ENCODE data around the gene GASK1A.

GRCh38 chr3:42988097-42988496, 9.0 kb downstream of the GASK1A start:
- no peak for TF ChIP-seq BHLHE40 (IDR thresholded peaks at IDR 0.05; ENCODE audit: borderline replicate concordance)
- TF ChIP-seq L3MBTL2 (conservative IDR thresholded peaks at IDR 0.05), result no peak

Data from HEK293T (cell line).